Measurements from ENCODE around the gene NTRK2.
A peak's percentile ranks its signal among the peaks of the same experiment; 100 is the strongest.

Gene NTRK2

GRCh38 chr9:84736081-84736480 is 66.6 kb downstream of the NTRK2 start:
- DNase-seq (ENCODE audit: low spot score), result no peak

GRCh38 chr9:84736536-84736935 is 67.0 kb downstream of the NTRK2 start:
- no peak for DNase-seq (ENCODE audit: low spot score)

- no peak for DNase-seq (ENCODE audit: low spot score)
Measured at GRCh38 chr9:84738353-84738752, 68.8 kb downstream of the NTRK2 start.

GRCh38 chr9:84742261-84742660 is 72.7 kb downstream of the NTRK2 start:
- no peak for DNase-seq (ENCODE audit: low spot score)

DNA sequence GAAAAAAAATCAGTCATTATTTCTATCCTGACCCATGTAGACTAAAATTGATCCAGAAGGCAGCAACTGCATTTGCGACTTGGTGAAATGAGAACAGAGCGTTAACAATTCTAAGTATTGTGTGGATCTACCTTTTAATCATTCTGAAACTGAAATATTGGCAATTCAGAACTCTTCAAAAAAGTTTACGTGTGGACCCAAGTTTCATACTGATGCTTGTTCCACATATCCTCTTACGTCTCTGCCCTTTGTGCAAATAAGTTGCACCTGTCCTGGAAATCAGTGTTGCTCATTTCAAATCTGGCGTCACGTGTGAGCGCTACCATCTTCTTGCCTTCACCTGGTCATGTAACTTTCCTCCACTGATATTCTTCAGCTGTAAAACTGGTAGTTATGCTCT is 74.7 kb downstream of the NTRK2 start:
- no peak for DNase-seq (ENCODE audit: low spot score)

DNA sequence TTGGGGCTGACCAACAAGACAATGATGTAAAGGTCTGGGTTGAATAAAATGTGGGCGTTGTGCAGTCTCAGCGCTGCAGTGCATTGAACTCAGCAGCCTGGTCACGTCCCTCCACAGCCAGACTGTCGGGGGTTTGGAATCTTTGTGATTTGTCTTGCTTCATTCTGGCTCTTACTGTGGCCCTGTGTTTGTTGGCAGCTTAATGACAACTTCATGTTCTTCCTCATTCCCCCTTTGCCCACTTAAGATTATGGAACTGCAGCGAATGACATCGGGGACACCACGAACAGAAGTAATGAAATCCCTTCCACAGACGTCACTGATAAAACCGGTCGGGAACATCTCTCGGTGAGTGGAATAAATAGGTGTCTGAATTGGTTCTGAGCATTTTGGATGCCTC is 75.2 kb downstream of the NTRK2 start:
- no peak for DNase-seq (ENCODE audit: low spot score)

- DNase-seq (ENCODE audit: low spot score), result no peak
Measured at GRCh38 chr9:84748112-84748511, 78.6 kb downstream of the NTRK2 start.

DNA sequence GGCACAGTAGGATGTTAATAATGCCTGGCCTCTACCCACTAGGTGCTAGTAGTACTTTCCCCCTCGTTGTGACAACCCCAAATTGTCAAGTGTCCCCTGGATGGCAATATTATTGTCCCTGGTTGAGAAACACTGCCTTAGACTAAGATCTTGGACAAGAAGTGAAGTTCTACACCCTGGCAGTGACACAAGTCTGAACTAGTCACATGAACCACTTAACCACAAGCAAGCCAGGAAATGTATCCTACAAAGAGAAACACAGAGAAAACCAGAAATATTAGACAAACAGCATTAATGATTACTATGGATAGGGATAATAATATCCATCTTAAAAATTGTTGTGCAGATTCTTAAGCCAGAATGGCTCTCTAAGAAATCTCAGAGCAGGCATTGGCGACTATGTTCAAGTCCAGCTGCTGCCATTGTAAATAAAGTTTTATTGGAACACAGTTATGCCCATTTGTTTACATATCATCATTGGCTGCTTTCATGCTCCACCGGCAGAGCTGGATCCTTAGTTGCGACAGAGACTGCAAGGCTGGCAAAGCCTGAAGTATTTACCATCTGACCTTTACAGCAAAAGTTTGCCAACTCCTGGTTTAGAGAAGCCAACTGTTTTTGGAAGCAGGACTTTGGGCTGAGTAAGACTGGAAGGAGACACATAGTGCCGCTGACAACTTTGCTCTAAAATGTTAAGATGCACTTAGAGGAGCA is 80.8 kb downstream of the NTRK2 start:
- no peak for DNase-seq (ENCODE audit: low spot score)

DNA sequence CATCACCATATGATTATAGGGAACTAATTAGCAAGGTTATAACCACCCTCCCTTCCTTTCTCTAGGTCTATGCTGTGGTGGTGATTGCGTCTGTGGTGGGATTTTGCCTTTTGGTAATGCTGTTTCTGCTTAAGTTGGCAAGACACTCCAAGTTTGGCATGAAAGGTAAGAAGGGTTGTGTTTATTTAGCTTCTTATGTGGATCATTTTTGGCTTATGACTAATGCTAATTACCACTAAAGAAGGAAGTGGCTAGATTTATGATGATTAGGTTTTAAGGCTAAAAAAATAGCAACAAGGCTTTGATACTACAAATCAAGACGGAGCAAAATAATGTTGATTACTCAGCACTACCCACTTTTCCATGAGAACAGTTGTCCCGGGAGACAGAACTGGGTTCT is 82.4 kb downstream of the NTRK2 start:
- peak; percentile 21 for DNase-seq (ENCODE audit: low spot score)

- DNase-seq (ENCODE audit: low spot score), result no peak
Measured at GRCh38 chr9:84754461-84754860, 84.9 kb downstream of the NTRK2 start.

DNA sequence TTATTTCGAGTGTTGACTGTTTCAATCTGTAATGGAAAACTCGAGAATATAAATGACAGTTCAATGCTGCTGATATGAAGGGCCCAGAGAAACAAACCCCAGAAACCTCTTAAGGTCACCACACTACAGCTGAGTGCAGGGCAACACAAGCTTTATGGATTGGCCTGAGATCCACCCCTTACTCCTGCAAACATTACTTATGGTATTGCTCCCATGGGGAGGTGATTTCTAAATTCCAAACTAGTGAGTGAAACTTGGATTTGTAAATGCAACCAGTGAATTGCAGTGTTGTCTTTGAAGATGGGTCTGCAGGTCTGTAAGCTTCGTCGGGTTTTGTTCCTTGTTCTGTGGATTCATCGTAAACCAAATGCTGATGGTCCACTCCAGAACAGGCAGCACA is 85.4 kb downstream of the NTRK2 start:
- no peak for DNase-seq (ENCODE audit: low spot score)

DNA sequence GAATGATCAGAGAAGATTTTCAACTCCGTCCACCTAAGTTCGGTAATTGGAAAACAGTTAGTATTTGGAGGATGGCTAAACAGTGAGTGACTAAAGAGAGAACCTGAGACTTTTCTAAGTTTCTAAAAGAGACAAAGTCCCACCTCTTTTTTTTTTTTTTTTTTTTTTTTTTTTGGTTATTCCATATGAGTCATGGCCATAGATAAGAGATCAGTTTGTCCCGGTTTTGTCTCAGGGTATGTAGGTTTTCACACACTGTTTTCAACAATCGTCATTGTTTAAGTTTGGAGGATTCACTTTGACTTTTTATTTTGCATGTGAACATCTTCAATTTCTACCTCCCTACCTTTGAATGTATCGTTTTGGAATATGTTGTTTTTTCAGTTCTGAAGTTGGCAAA is 85.9 kb downstream of the NTRK2 start:
- no peak for DNase-seq (ENCODE audit: low spot score)

GRCh38 chr9:84756171-84756570 is 86.6 kb downstream of the NTRK2 start:
- no peak for DNase-seq (ENCODE audit: low spot score)

GRCh38 chr9:84756731-84757130 is 87.2 kb downstream of the NTRK2 start:
- DNase-seq (ENCODE audit: low spot score), result no peak

GRCh38 chr9:84758817-84759216 is 89.3 kb downstream of the NTRK2 start:
- DNase-seq (ENCODE audit: low spot score), result no peak

GRCh38 chr9:84759300-84759750 is 89.8 kb downstream of the NTRK2 start:
- DNase-seq (ENCODE audit: low spot score), result peak; percentile 56

GRCh38 chr9:84759804-84760203 is 90.3 kb downstream of the NTRK2 start:
- DNase-seq (ENCODE audit: low spot score), result no peak

- DNase-seq (ENCODE audit: low spot score), result no peak
Measured at GRCh38 chr9:84761137-84761808, 91.7 kb downstream of the NTRK2 start.

- no peak for DNase-seq (ENCODE audit: low spot score)
Measured at GRCh38 chr9:84772511-84772910, 103.0 kb downstream of the NTRK2 start.

DNA sequence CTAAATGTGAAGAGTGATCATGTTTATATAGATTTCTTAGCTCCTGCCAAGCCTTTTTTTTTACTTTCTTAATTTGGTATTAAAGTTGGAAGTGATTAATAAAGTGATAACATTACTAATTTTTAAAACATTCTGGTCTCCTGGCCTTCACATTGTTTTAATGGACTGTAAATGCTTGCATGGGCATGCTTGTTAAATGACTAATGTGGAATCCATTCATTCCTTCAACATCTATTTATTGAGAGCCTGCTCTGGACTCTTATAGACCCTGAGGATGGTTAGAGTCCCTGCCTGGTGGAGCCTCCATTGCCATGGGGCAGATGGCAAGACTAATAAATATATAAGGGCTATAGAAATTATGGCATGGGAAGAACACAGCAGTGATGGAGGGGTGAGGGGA is 103.5 kb downstream of the NTRK2 start:
- DNase-seq (ENCODE audit: low spot score), result no peak

DNA sequence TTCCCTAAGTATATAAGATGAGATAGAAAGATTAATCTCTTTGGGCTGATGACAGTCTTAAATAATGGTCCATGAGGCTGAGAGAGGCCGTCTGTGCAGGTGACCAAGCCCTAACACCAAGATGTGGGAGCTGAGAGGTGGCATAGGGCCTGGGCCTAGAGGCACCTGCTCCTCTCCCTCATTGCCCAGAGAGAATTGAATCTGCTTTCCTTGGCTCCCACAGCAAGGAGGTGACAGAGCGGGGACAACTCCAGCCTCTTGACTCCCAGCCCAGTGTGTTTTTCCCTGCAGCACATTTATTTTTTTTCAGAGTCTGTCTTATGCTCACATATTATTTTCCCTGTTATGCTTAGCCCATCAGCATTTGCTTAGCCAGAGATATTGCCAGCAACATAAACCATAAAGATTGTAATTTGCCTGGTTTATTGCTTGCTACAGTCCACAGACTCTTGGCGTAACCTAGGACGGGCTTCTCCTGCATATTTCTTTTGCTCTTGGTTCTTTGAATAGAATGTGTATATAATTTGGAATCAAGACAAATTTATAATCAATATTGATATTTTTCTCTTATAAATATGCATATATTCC is 105.6 kb downstream of the NTRK2 start:
- no peak for DNase-seq (ENCODE audit: low spot score)

DNA sequence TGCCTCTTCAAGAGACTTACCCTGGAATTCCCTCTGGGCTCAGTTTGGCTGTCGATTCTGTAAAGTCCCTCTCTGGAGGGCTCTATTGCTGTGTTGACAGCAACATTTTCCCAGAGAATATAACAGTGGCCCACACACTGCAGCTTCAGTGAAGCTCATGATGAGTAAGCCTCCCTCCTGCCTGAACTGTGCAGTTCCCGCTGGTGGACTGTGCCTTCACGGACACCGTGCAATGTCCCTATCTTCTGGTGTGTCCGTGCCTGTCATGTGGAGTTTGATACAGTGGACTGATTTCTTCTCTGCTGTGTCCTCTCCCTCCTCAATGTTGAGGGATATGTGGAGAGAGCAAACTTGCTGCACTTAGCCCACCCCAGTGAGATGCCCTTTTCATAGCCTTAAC is 109.0 kb downstream of the NTRK2 start:
- no peak for DNase-seq (ENCODE audit: low spot score)

GRCh38 chr9:84779883-84780282 is 110.4 kb downstream of the NTRK2 start:
- DNase-seq (ENCODE audit: low spot score), result no peak

GRCh38 chr9:84780385-84780784 is 110.9 kb downstream of the NTRK2 start:
- DNase-seq (ENCODE audit: low spot score), result no peak
